HG03521 (cell line): ENCODE data around the gene PAM16.
"Not testable (repeated sequence)": the region's sequence is repeated elsewhere in the genome, so short reads cannot be mapped to it uniquely, and the experiment has no call there.

Experiments
- ATAC-seq: cut with Tn5 transposase; IDR thresholded peaks from one replicate; pipeline ENCODE4 v1.9.1; 2021; ENCODE audit warnings: mild to moderate bottlenecking, moderate library complexity; ENCODE audit not compliant: unreplicated experiment

The PAM16 gene

GRCh38 chr16:4336701-4337539, 14.2 kb downstream of the PAM16 start:
- ATAC-seq = no peak

- no peak for ATAC-seq
These were observed 16.2 kb downstream of the PAM16 start for GRCh38 chr16:4334724-4335495.

GRCh38 chr16:4333714-4334113, 17.4 kb downstream of the PAM16 start:
- ATAC-seq = not testable (repeated sequence)

- ATAC-seq = no peak
These were observed 17.8 kb downstream of the PAM16 start for GRCh38 chr16:4333308-4333638.

- ATAC-seq = no peak
These were observed 18.4 kb downstream of the PAM16 start for GRCh38 chr16:4332623-4333307.

- no peak for ATAC-seq
These were observed 19.0 kb downstream of the PAM16 start for GRCh38 chr16:4332083-4332482.

- no peak for ATAC-seq
These were observed 20.7 kb downstream of the PAM16 start for GRCh38 chr16:4330277-4330874.

- no peak for ATAC-seq
These were observed 22.0 kb downstream of the PAM16 start for GRCh38 chr16:4328782-4329775.

GRCh38 chr16:4328046-4328781, 22.9 kb downstream of the PAM16 start:
- ATAC-seq = no peak

- ATAC-seq = no peak
These were observed 23.6 kb downstream of the PAM16 start for GRCh38 chr16:4327386-4328045.

GRCh38 chr16:4325253-4325758, 25.8 kb downstream of the PAM16 start:
- ATAC-seq = no peak

- no peak for ATAC-seq
These were observed 26.4 kb downstream of the PAM16 start for GRCh38 chr16:4324492-4325252.

- no peak for ATAC-seq
These were observed 27.2 kb downstream of the PAM16 start for GRCh38 chr16:4323845-4324488.

- ATAC-seq = no peak
These were observed 27.9 kb downstream of the PAM16 start for GRCh38 chr16:4323071-4323844.

GRCh38 chr16:4322121-4323052, 28.7 kb downstream of the PAM16 start:
- no peak for ATAC-seq
